Aorta (tissue), 5 donors: ENCODE measurements around the gene ZC2HC1B. TPM values are rescaled to one million over a fixed set of nuclear protein-coding genes. Genes with fewer than 3 reads are reported as not detected.

Experiments
- ATAC-seq: fragments of 200-7000 bp; cut with Tn5 transposase; one replicate; pipeline ENCODE4 v1.9.1; 2022; ENCODE audit warnings: moderate library complexity; ENCODE audit not compliant: low FRiP score
- DNase-seq, 2 donors: peaks; one replicate each; pipeline ENCODE4 v3.0.0-alpha.2; 2020
- H3K27ac ChIP-seq, 2 donors: one replicate each; pipeline ENCODE4 v1.5.1; 2013; ENCODE audit warnings: low read length in 2 of 2, mild to moderate bottlenecking in 2 of 2, moderate library complexity in 2 of 2, control low read depth in 1 of 2, inconsistent platforms in 1 of 2, low read depth in 1 of 2
- H3K27me3 ChIP-seq, 2 donors: one replicate each; pipeline ENCODE4 v1.6.1; 2013; ENCODE audit warnings: control low read depth in 1 of 2, low read length in 1 of 2, mild to moderate bottlenecking in 1 of 2, moderate library complexity in 1 of 2; ENCODE audit not compliant: insufficient read depth in 2 of 2, control insufficient read depth in 1 of 2
- H3K36me3 ChIP-seq, 2 donors: one replicate each; pipeline ENCODE4 v1.6.1; 2013; ENCODE audit warnings: control low read depth in 1 of 2, low read length in 1 of 2, mild to moderate bottlenecking in 1 of 2; ENCODE audit not compliant: insufficient read depth in 2 of 2, control insufficient read depth in 1 of 2
- H3K4me1 ChIP-seq, 2 donors: one replicate each; pipeline ENCODE4 v1.6.1; 2013; ENCODE audit warnings: low read length in 2 of 2, control low read depth in 1 of 2, mild to moderate bottlenecking in 1 of 2, moderate library complexity in 1 of 2; ENCODE audit not compliant: insufficient read depth in 2 of 2, control insufficient read depth in 1 of 2
- H3K4me3 ChIP-seq, 2 donors: one replicate each; pipeline ENCODE4 v1.5.1; 2013; ENCODE audit warnings: low read length in 2 of 2, control low read depth in 1 of 2, mild to moderate bottlenecking in 1 of 2
- H3K9me3 ChIP-seq: one replicate; pipeline ENCODE4 v1.6.1; 2013; ENCODE audit warnings: mild to moderate bottlenecking, low read length; ENCODE audit not compliant: control insufficient read depth
- WGBS, 2 donors: extraction: QIAGEN DNeasy Blood & Tissue Kit; methylation state at CpG; one replicate each; pipeline ENCODE4 v1.1.7; 2013; 5-methylcytosine and 5-hydroxymethylcytosine counted together
- intact Hi-C, 2 donors: fragments of 100-400 bp; cut with DNase I; formaldehyde crosslinking; loops; one replicate each; pipeline versions ENCODE4 v1.14.2 to v1.15.0; 2022
- polyA plus RNA-seq, 2 donors: library from polyadenylated mRNA; stranded (reverse); fragments of 200-250 nt; gene quantifications; one replicate each; pipeline ENCODE4 v1.2.3, GENCODE V29; 2013
- total RNA-seq, 2 donors: library from RNA; stranded (reverse); fragmentation: NEBNext Ultra II Directional; extraction: Animal tissue kit (Norgen Biotek cat#: 25700); gene quantifications; one replicate each; pipeline ENCODE4 v1.2.1, GENCODE V29; 2021
- donor health status: healthy with polysubstance abuse.
- donor health status: Bipolar disorder and iron deficiency.
- donor health status: DM: no; HTN: no; CAD: no.
- donor health status: DM: no; HTN: no; CAD: no.
- donor health status: DM: yes; HTN: yes; CAD: no.

The ZC2HC1B gene
- total and polyA plus RNA-seq, 4 donors = not detected

GRCh38 chr6:143980921-143981320 is 116.6 kb downstream of the ZC2HC1B start:
- no peak overlapping the region for H3K4me3 ChIP-seq
- intact Hi-C loops = no loop called here
- H3K27me3 ChIP-seq = no peaks in the 10 kb centered on the region
- no peaks in the 10 kb centered on the region for H3K4me1 ChIP-seq
- H3K27ac ChIP-seq = no peak overlapping the region
- no peaks in the 10 kb centered on the region for H3K36me3 ChIP-seq
- no peak for DNase-seq
- ATAC-seq = no peak
- no peaks in the 10 kb centered on the region for H3K9me3 ChIP-seq
- 98 to 100% methylated on average over 1 of the region's 1 CpG for WGBS, 2 donors

GRCh38 chr6:143982968-143983367 is 118.7 kb downstream of the ZC2HC1B start:
- whole genome bisulfite sequencing, 2 donors = 78 to 88% methylated on average over 2 of the region's 2 CpGs
- H3K27ac ChIP-seq = no peak overlapping the region
- H3K9me3 ChIP-seq = no peaks in the 10 kb centered on the region
- DNase-seq = no peak
- intact Hi-C loops = no loop called here
- H3K36me3 ChIP-seq = no peaks in the 10 kb centered on the region
- ATAC-seq = no peak
- H3K27me3 ChIP-seq = no peaks in the 10 kb centered on the region
- no peaks in the 10 kb centered on the region for H3K4me1 ChIP-seq
- no peak overlapping the region for H3K4me3 ChIP-seq

DNA sequence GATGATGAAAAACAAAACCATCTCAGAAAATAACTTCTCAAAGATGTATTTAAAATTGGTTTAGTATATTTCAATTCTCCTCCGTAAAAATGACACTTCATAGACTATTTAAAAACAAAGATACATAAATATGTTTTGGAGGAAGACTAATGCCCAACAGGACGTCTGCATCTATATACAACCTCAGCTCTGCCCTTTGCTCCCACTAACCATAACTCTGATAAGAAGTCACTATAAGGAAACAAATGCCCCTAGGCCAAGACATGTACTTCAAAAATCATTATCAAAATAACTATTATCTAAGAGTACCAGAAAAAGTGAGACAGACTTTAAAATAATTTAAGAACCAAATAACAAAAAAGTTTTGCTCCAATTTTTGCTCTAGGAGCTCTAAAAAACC is 120.4 kb downstream of the ZC2HC1B start:
- Histone ChIP-seq H3K27me3 (no peaks in the 10 kb centered on the region), H3K4me1 (no peaks in the 10 kb centered on the region), H3K9me3 (no peaks in the 10 kb centered on the region), H3K36me3 (no peaks in the 10 kb centered on the region), H3K27ac (no peak overlapping the region), H3K4me3 (no peak overlapping the region)
- 42 to 43% methylated on average over 2 of the region's 2 CpGs for WGBS, 2 donors
- ATAC-seq (no peak), DNase-seq (no peak)
- intact Hi-C loops = no loop called here

DNA sequence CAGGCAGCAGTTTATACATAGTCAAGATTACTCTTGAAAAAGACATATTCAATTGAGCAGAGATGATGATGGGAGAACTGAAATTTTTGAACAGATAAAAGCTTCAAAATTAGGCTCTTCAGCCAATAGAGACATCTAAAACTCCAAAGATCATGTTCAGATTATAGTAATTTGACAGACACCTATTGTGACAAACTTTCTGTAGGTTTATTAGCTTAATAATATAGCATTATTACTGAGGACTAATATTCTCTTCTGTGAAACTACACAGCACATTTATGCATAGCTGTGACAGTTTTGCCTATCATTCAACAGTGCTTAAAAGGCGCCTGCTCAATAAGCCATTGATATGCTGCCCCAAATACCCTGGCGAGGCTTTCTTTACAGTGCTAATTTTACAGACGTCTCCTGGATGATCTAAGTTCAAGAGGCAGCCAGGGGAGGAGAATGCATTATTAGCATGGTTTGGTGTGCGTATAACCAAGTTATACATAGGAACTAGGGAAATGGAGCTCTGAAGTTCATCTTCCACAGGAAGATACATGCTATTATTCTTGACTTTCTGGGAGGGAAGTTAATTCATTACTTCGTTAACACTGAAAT is 122.3 kb downstream of the ZC2HC1B start:
- no peak overlapping the region for H3K27ac ChIP-seq
- intact Hi-C loops = no loop called here
- DNase-seq = no peak
- H3K9me3 ChIP-seq = no peaks in the 10 kb centered on the region
- ATAC-seq = no peak
- no peaks in the 10 kb centered on the region for H3K4me1 ChIP-seq
- no peaks in the 10 kb centered on the region for H3K27me3 ChIP-seq
- H3K36me3 ChIP-seq = no peaks in the 10 kb centered on the region
- no peak overlapping the region for H3K4me3 ChIP-seq
- 63 to 73% methylated on average over 5 of the region's 5 CpGs for WGBS, 2 donors

Other genes starting within 250 kb of the ZC2HC1B start
- 10 to 100 TPM; 87.1 to 96.8 TPM for gene PHACTR2, start 186.5 kb upstream of the ZC2HC1B start, total RNA-seq
- 10 to 100 TPM; 15.3 TPM for gene PHACTR2, start 186.5 kb upstream of the ZC2HC1B start, polyA plus RNA-seq
- gene LTV1, start 21.1 kb upstream of the ZC2HC1B start, total RNA-seq = 10 to 100 TPM; 16.5 to 16.7 TPM
- gene LTV1, start 21.1 kb upstream of the ZC2HC1B start, polyA plus RNA-seq = 10 to 100 TPM; 20.2 to 20.3 TPM
- 100 to 1,000 TPM in 1 of 2 donors, 10 to 100 TPM in 1; 65.5 to 101 TPM for gene PLAGL1, start 143.8 kb downstream of the ZC2HC1B start, total RNA-seq
- gene PLAGL1, start 143.8 kb downstream of the ZC2HC1B start, polyA plus RNA-seq = 10 to 100 TPM; 16.5 to 53.4 TPM
- 10 to 100 TPM; 75.2 to 82.4 TPM for gene SF3B5, start 231.1 kb downstream of the ZC2HC1B start, total RNA-seq
- gene SF3B5, start 231.1 kb downstream of the ZC2HC1B start, polyA plus RNA-seq = 100 to 1,000 TPM; 152 to 183 TPM